HepG2 (cell line): ENCODE results near the gene TRIM7. TPM values are rescaled to one million over a fixed set of nuclear protein-coding genes. Genes with fewer than 3 reads are reported as not detected.

Experiments used
- AHDC1 ChIP-seq: sonication (generic); formaldehyde crosslinking; IDR thresholded peaks from 2 replicates; pipeline ENCODE4 v1.5.1; 2020; ENCODE audit warnings: mild to moderate bottlenecking, missing genetic modification reagents, borderline replicate concordance
- ERF ChIP-seq: IDR thresholded peaks from 2 replicates; pipeline ENCODE4 v1.6.1; 2018; ENCODE audit warnings: missing biosample characterization, missing genetic modification reagents
- NR2C2 ChIP-seq: sonication (generic); formaldehyde crosslinking; IDR thresholded peaks from 2 replicates; pipeline ENCODE4 v1.4.0; 2020; ENCODE audit warnings: missing genetic modification reagents, mild to moderate bottlenecking, moderate library complexity, borderline replicate concordance
- POLR2AphosphoS5 ChIP-seq: IDR thresholded peaks from 2 replicates; pipeline ENCODE4 v1.6.1; 2012; ENCODE audit warnings: low read depth, low read length
- ZKSCAN1 ChIP-seq: fragments of 150-350 bp; IDR thresholded peaks from 2 replicates; pipeline ENCODE4 v1.6.1; 2014; ENCODE audit warnings: low read length
- ZNF276 ChIP-seq: sonication (generic); formaldehyde crosslinking; IDR thresholded peaks from 2 replicates; pipeline ENCODE4 v1.4.0; 2020; ENCODE audit warnings: mild to moderate bottlenecking, low read depth, missing genetic modification reagents
- ZNF687 ChIP-seq: sonication (generic); formaldehyde crosslinking; IDR thresholded peaks from 2 replicates; pipeline ENCODE4 v1.5.1; 2020; ENCODE audit warnings: mild to moderate bottlenecking, missing genetic modification reagents, moderate library complexity
- ZNF850 ChIP-seq: sonication (generic); formaldehyde crosslinking; conservative IDR thresholded peaks from 2 replicates; pipeline ENCODE4 v1.9.0; 2021; ENCODE audit warnings: mild to moderate bottlenecking, missing genetic modification reagents
- polyA plus RNA-seq, 8 experiments: library from polyadenylated mRNA; depleted of rRNA in 3 of 8; stranded (reverse) in 7 of 8; unstranded in 1 of 8; fragments of >200 nt; fragmentation: Illumina TruSeq in 4 of 8; extraction: Trizol in 4 of 8; gene quantifications; 2 replicates each; pipeline versions ENCODE4 v1.2.1 to v1.2.3, GENCODE V29; 2011 to 2016; ENCODE audit warnings: low read depth in 4 of 8, missing spikeins in 1 of 8, mixed read lengths in 1 of 8; ENCODE audit not compliant: insufficient read depth in 1 of 8
- total RNA-seq, 5 experiments: library from RNA; depleted of rRNA; stranded (reverse); fragments of >200 nt; fragmentation: Illumina TruSeq; extraction: Trizol; gene quantifications; 2 replicates each; pipeline ENCODE4 v1.2.3, GENCODE V29; 2016; ENCODE audit warnings: low read depth in 1 of 5

Gene TRIM7
- total and polyA plus RNA-seq, 2 of the 13 experiments (the other 11 are each of a cell fraction or from before 2014, with no cell fraction given) = 0.13 TPM; not detected in 1

- TF ChIP-seq AHDC1 = no peak
- peak; percentile 91 for TF ChIP-seq ZNF687 (CRISPR knock-in tag)
- no peak for TF ChIP-seq ZNF850 (CRISPR knock-in tag)
- TF ChIP-seq ZNF276 (CRISPR knock-in tag) = peak; percentile 79; the same call in 1 of the 2 replicates
- TF ChIP-seq NR2C2 (CRISPR knock-in tag) = peak; percentile 83; the same call in 1 of the 2 replicates
- TF ChIP-seq ERF = 0 out of 2 replicates have a peak, but pooled peaks have one; percentile 36
- no peak for TF ChIP-seq ZKSCAN1
- peak; percentile 96 for TF ChIP-seq POLR2AphosphoS5
Observed at GRCh38 chr5:181243564-181244343, 38.8 kb upstream of the TRIM7 start, which contains the start of gene RACK1 (continued).
